ENCODE data around the gene LRRC28.

GRCh38 chr15:99427668-99428361 is 176.5 kb downstream of the LRRC28 start:
- TF ChIP-seq EZH2 (IDR thresholded peaks at IDR 0.05; ENCODE audit: borderline replicate concordance, insufficient read depth, low read length, poor library complexity, severe bottlenecking) (no peak), CTCF (IDR thresholded peaks at IDR 0.05; ENCODE audit: poor library complexity, severe bottlenecking) (no peak), RAD21 (conservative IDR thresholded peaks at IDR 0.05) (no peak), EP300 (conservative IDR thresholded peaks at IDR 0.05; ENCODE audit: poor library complexity, severe bottlenecking) (no peak), SMC3 (conservative IDR thresholded peaks at IDR 0.05; ENCODE audit: poor library complexity) (no peak), POLR2AphosphoS5 (IDR thresholded peaks at IDR 0.05) (no peak)

All from neural cell (in vitro differentiated cells).